CD14-positive monocyte (primary cell): Measurements from ENCODE around the gene SIN3A. TPM values are rescaled to one million over a fixed set of nuclear protein-coding genes. Genes with fewer than 3 reads are reported as not detected.
"Not testable (repeated sequence)": the region's sequence is repeated elsewhere in the genome, so short reads cannot be mapped to it uniquely, and the experiment has no call there.

Experiments used
- DNase-seq, 3 donors: peaks; one replicate each; pipeline ENCODE4 v3.0.0-alpha.2; 2011 to 2022
- H2AFZ ChIP-seq: 2 replicates; pipeline ENCODE4 v1.6.0; 2012; ENCODE audit warnings: mild to moderate bottlenecking, low read depth, low read length, inconsistent platforms; ENCODE audit not compliant: insufficient read depth, poor library complexity, severe bottlenecking
- H3K27ac ChIP-seq, 2 donors: 1 replicate in 1 of 2; 2 replicates in 1 of 2; pipeline ENCODE4 v1.5.1; 2012 to 2013; ENCODE audit warnings: low read length in 2 of 2, control low read depth in 1 of 2, inconsistent platforms in 1 of 2, low read depth in 1 of 2, mild to moderate bottlenecking in 1 of 2
- H3K27me3 ChIP-seq, 2 donors: one replicate each; pipeline versions ENCODE4 v1.6.0 to v1.6.1; 2011 to 2013; ENCODE audit warnings: low read length in 2 of 2; ENCODE audit not compliant: control insufficient read depth in 2 of 2, insufficient read depth in 2 of 2
- H3K36me3 ChIP-seq, 2 donors: replicated peaks in 1 of 2; 1 replicate in 1 of 2; 2 replicates in 1 of 2; pipeline versions ENCODE4 v1.5.1 to v1.6.1; 2012 to 2013; ENCODE audit warnings: low read length in 2 of 2, control low read depth in 1 of 2, inconsistent platforms in 1 of 2, mild to moderate bottlenecking in 1 of 2; ENCODE audit not compliant: insufficient read depth in 2 of 2, control insufficient read depth in 1 of 2
- H3K4me1 ChIP-seq, 2 donors: 1 replicate in 1 of 2; 2 replicates in 1 of 2; pipeline versions ENCODE4 v1.5.1 to v1.6.1; 2012 to 2013; ENCODE audit warnings: low read length in 2 of 2, control low read depth in 1 of 2, inconsistent platforms in 1 of 2, mild to moderate bottlenecking in 1 of 2, moderate library complexity in 1 of 2; ENCODE audit not compliant: insufficient read depth in 2 of 2, control insufficient read depth in 1 of 2
- H3K4me2 ChIP-seq: replicated peaks from 2 replicates; pipeline ENCODE3; 2012; ENCODE audit warnings: low read length, moderate library complexity, mild to moderate bottlenecking; ENCODE audit not compliant: poor library complexity, severe bottlenecking; ENCODE audit errors: extremely low read depth
- H3K4me3 ChIP-seq, 3 experiments: fragments of 200-600 bp in 1 of 3; sonication (generic) in 1 of 3; replicated peaks in 1 of 3; 1 replicate in 2 of 3; 2 replicates in 1 of 3; pipeline ENCODE4 v1.5.1; 2011 to 2013; ENCODE audit warnings: low read length in 3 of 3, mild to moderate bottlenecking in 3 of 3, control low read depth in 2 of 3, low read depth in 2 of 3, inconsistent platforms in 1 of 3, moderate library complexity in 1 of 3
- H3K79me2 ChIP-seq: 2 replicates; pipeline ENCODE4 v1.6.0; 2012; ENCODE audit warnings: mild to moderate bottlenecking, control low read depth, inconsistent platforms, low read length, moderate library complexity; ENCODE audit not compliant: insufficient read depth
- H3K9ac ChIP-seq: 2 replicates; pipeline ENCODE4 v1.6.0; 2017; ENCODE audit warnings: low read length, mild to moderate bottlenecking; ENCODE audit not compliant: insufficient read depth, poor library complexity, severe bottlenecking
- H3K9me3 ChIP-seq, 2 donors: replicated peaks in 1 of 2; 1 replicate in 1 of 2; 2 replicates in 1 of 2; pipeline versions ENCODE4 v1.5.1 to v1.6.1; 2012 to 2013; ENCODE audit warnings: low read length in 2 of 2, control low read depth in 1 of 2; ENCODE audit not compliant: control insufficient read depth in 1 of 2, insufficient read depth in 1 of 2
- H4K20me1 ChIP-seq: 2 replicates; pipeline ENCODE4 v1.6.0; 2012; ENCODE audit warnings: mild to moderate bottlenecking, low read length, control low read depth, moderate library complexity; ENCODE audit not compliant: insufficient read depth
- H3K27ac Mint-ChIP-seq, 7 donors: one replicate each; pipeline ENCODE4 v1.8.0; 2020; ENCODE audit warnings: mild to moderate bottlenecking in 7 of 7, mixed read lengths in 7 of 7, moderate library complexity in 6 of 7, inconsistent platforms in 2 of 7
- H3K27me3 Mint-ChIP-seq, 3 donors: one replicate each; pipeline ENCODE4 v1.8.0; 2021 to 2022; ENCODE audit warnings: low read depth in 3 of 3, mild to moderate bottlenecking in 3 of 3, mixed read lengths in 3 of 3, moderate library complexity in 3 of 3, inconsistent platforms in 1 of 3
- H3K36me3 Mint-ChIP-seq, 2 donors: one replicate each; pipeline ENCODE4 v1.8.0; 2020; ENCODE audit warnings: mixed read lengths in 2 of 2, inconsistent platforms in 1 of 2, mild to moderate bottlenecking in 1 of 2
- H3K4me1 Mint-ChIP-seq: one replicate; pipeline ENCODE4 v1.8.0; 2020; ENCODE audit warnings: mild to moderate bottlenecking, mixed read lengths
- H3K4me3 Mint-ChIP-seq, 2 donors: one replicate each; pipeline ENCODE4 v1.8.0; 2020; ENCODE audit warnings: mild to moderate bottlenecking in 2 of 2, mixed read lengths in 2 of 2, moderate library complexity in 1 of 2
- H3K9me3 Mint-ChIP-seq, 7 donors: one replicate each; pipeline ENCODE4 v1.8.0; 2020 to 2022; ENCODE audit warnings: mixed read lengths in 7 of 7, mild to moderate bottlenecking in 6 of 7, moderate library complexity in 6 of 7, inconsistent platforms in 2 of 7
- CTCF ChIP-seq: fragments of 200-600 bp; IDR thresholded peaks from one replicate; pipeline ENCODE4 v1.8.0; 2022; ENCODE audit warnings: antibody characterized with exemption, mild to moderate bottlenecking
- WGBS: methylation state at CpG from one replicate; pipeline ENCODE4 v1.1.5; 2013; ENCODE audit warnings: missing lambda C conversion rate; ENCODE audit not compliant: insufficient coverage; 5-methylcytosine and 5-hydroxymethylcytosine counted together
- intact Hi-C, 2 donors: fragments of 100-400 bp; cut with micrococcal nuclease; formaldehyde crosslinking; loops; one replicate each; pipeline versions ENCODE4 v1.15.0 to v1.15.1; 2023
- polyA plus RNA-seq, 3 donors: library from polyadenylated mRNA; depleted of rRNA in 1 of 3; unstranded in 2 of 3; stranded (reverse) in 1 of 3; fragments of 300-500 nt in 2 of 3; fragments of >200 nt in 1 of 3; fragmentation: Illumina TruSeq in 2 of 3; gene quantifications; 1 replicate in 2 of 3; 2 replicates in 1 of 3; pipeline ENCODE4 v1.2.3, GENCODE V29; 2012 to 2021

The SIN3A gene
- polyA plus RNA-seq, 3 donors = 2.3 to 20.7 (median 7.9) TPM

- Histone ChIP-seq H3K27ac (peak overlapping the region; percentile 80 to 95), H3K4me3 (peak overlapping the region; percentile 50 to 97 (median 69)), H3K79me2 (peaks cover 69% of the 10 kb centered on the region), H3K9ac (peak overlapping the region; percentile 89), H4K20me1 (peaks cover 58% of the 10 kb centered on the region), H3K9me3 (no peaks in the 10 kb centered on the region), H2AFZ (peak overlapping the region; percentile 47), H3K4me2 (peak overlapping the region; percentile 100), H3K4me1 (peaks cover 39 to 49% of the 10 kb centered on the region in 2 donors), H3K27me3 (no peaks in the 10 kb centered on the region), H3K36me3 (peaks cover 0 to 16% of the 10 kb centered on the region in 2 donors)
- Mint-ChIP-seq H3K27ac (peak overlapping the region; percentile 87 to 100 (median 96)), H3K36me3 (no peaks in the 10 kb centered on the region), H3K27me3 (peaks cover 0 to 2% (median 0%) of the 10 kb centered on the region in 3 donors), H3K4me1 (peaks cover 44% of the 10 kb centered on the region), H3K4me3 (peak overlapping the region; percentile 93 to 98), H3K9me3 (no peaks in the 10 kb centered on the region)
- intact Hi-C loops = loop anchor here (5.0 to 10.0 kb wide), 7 partner anchors 82 to 1455 kb away; partner anchors contain the start of genes ARID3B (in 1 of the 2), COX5A (in 1 of the 2), IMP3 (in 1 of the 2) and MAN2C1 (in 1 of the 2)
- TF ChIP-seq CTCF = no peak
- 70% methylated on average over 12 of the region's 14 CpGs for WGBS
- no peak for DNase-seq
Observed at GRCh38 chr15:75449585-75450306, 1.7 kb downstream of the SIN3A start.

GRCh38 chr15:75448171-75448570 is 3.3 kb downstream of the SIN3A start:
- 60% methylated on average over 9 of the region's 13 CpGs for WGBS
- H3K27ac ChIP-seq = peak overlapping the region; percentile 17
- not testable (repeated sequence) for H3K4me2 ChIP-seq, H2AFZ ChIP-seq, H3K9me3 ChIP-seq, H3K36me3 Mint-ChIP-seq, H3K27me3 Mint-ChIP-seq, H3K27me3 ChIP-seq, H3K4me3 ChIP-seq, H3K9ac ChIP-seq, H3K4me3 Mint-ChIP-seq, H3K9me3 Mint-ChIP-seq
- Mint-ChIP-seq H3K4me1 (peaks cover 46% of the 10 kb centered on the region), H3K27ac (peak overlapping the region in 6 of 7 donors; percentile 19 to 87 (median 60))
- DNase-seq = peak; percentile 31 to 58 (median 47)
- peaks cover 70% of the 10 kb centered on the region for H4K20me1 ChIP-seq
- intact Hi-C loops = loop anchor here in 1 of 2 donors (10.0 kb wide), 1 partner anchor 1453 kb away; the partner anchor contains the start of genes PML and STOML1
- H3K79me2 ChIP-seq = peaks cover 79% of the 10 kb centered on the region
- peaks cover 2 to 22% of the 10 kb centered on the region in 2 donors for H3K36me3 ChIP-seq
- H3K4me1 ChIP-seq = peaks cover 39 to 48% of the 10 kb centered on the region in 2 donors
